HG02610 (cell line): ENCODE measurements around the gene GABBR2.

Experiments used
- ATAC-seq: cut with Tn5 transposase; IDR thresholded peaks from one replicate; pipeline ENCODE4 v1.9.1; 2021; ENCODE audit warnings: mild to moderate bottlenecking, moderate library complexity; ENCODE audit not compliant: unreplicated experiment

Gene GABBR2

DNA sequence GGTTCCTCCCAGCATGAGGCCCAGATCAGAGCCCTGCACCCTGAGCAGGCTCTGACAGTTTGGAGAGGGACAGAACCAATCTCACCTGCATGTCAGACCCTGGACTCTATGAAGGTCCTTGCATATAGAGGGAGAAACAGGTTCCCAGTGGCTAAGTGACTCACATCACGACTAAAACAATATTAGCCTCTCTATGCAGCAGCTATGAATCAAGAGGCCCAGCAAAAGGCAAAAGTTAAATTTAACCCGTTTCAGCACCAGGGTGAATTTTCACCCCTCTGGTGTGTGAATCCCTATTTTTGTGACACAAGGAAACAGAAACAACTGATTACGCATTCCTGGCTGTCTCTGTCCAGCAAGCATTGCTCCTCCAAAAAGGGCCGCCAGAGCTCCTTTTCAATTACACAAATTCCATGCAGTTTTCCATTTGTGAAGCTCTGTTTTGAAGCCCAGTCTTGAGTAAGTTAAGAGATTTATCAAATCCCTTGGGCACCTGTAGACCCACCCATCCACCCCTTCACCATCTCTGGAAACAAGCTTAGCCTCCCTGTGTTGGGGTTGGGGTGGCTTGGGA lies 136.6 kb downstream of the GABBR2 start:
- no peak for ATAC-seq

DNA sequence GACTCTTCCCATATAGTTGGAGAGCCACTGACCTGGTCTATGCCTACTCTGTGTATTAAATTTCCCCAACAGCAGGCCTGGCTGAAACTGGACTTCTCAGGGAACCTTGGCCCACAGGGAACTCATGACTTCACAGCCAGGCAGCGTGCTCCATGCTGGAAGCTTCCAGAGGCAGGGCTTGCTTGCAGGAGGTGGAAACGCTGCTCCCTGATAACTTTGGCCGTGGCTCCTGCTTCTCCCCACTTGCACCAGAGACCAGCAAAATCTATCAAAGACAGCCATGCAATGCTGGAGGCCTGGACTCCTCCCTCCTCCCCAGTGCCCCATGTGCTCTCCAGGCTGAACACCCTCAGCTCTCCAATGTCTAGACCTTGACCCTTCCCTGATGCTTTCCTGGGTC lies 137.1 kb downstream of the GABBR2 start:
- no peak for ATAC-seq

DNA sequence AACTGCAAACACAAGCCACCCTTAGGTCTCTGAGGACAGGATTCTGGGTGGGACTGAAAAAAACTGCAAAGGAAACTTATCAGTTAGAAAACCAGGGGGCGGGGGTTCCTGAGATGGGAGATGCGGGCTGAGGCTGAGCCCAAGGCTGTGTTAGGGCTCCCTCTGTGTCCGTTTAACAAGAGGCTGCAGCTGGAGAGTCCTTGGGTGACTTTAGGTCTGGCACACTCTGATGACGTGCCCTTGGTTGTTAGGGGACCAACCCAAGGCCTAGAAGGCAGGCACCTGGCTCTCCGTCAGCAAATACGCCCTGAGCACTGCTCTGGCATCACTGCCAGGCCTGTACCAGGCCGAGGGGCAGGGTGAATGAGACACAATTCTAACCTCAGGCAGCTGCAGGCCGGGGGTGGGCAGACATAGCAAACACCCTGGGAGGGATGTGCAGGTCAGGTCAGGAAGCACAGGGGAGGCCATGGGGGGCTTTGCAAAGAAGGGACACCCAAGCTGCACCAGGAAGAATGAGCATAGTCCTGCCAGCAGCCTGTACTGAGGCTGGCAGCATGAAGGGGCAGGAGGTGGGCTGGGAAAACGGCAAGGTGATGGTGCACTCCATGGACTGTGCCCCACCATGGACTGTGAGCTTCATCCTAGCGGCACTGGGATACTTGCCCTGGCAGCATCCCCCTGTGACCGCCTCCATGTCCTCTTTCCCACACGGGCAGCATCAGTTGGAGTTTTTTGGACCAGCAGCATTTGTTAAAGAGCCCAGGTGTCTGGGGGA lies 137.9 kb downstream of the GABBR2 start:
- no peak for ATAC-seq

DNA sequence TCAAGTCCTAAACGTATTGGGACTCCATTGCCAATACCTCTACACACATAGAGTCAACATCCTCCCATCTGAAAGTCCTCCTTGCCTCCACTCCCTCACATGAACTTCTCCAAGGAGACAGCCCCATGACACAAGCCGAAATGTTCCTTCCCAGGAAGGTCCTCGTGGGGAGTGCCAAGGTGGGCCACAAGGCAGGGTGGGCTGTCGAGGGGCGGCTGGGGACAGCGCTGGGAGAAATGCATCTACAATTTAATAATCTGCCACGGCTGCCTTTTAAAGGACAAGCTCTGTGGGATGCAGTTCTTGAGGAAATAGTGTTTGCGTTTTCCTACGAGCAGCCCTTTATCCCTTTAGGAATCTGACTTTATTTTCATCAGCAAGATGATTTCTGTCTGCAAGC lies 138.7 kb downstream of the GABBR2 start:
- ATAC-seq, result no peak

DNA sequence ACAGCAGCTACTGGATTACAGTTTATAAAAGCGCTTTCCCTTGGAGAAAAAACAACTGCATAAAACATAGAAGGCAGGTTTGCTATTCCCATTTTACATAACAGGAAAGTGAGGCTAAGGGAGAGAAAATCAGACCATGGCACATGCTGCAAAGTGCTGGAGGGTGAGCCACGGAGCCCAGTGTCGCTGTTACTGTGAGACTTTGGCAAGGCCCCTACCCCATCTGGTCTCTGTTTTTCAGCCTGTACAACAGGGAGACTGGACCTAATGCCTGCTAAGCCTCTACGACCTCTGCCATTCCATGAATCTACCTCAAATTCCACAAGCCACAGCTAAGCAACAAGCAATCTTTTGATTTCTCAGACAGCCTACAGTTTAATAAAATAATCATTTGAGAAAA lies 139.2 kb downstream of the GABBR2 start:
- no peak for ATAC-seq

DNA sequence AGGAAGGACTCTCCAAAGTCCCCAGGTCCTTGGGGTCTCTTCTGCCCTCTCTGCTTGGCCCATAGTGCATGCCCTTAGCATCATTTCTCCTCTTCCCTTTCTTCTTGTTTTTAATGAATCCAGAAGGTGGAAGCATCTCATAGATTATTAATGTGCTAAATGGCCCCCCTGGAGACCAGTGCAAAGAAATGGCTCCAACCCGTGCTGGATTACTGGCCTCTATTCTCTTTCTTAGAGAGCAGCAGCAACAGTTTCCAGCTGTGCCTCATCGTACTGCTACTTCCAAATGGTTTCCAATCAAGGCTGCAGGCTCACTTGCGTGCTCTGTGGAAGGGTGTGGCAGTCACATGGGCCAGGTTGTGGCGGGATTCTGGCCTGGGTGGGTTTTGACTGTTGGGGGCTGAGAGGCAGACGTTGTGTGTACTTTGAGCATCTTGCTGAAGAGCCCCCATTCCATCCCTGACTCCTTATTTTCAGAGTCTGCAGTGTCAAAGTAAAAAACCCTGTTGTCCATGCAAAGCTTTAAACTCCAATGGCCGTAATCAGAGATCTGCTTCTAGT lies 139.7 kb downstream of the GABBR2 start:
- no peak for ATAC-seq

DNA sequence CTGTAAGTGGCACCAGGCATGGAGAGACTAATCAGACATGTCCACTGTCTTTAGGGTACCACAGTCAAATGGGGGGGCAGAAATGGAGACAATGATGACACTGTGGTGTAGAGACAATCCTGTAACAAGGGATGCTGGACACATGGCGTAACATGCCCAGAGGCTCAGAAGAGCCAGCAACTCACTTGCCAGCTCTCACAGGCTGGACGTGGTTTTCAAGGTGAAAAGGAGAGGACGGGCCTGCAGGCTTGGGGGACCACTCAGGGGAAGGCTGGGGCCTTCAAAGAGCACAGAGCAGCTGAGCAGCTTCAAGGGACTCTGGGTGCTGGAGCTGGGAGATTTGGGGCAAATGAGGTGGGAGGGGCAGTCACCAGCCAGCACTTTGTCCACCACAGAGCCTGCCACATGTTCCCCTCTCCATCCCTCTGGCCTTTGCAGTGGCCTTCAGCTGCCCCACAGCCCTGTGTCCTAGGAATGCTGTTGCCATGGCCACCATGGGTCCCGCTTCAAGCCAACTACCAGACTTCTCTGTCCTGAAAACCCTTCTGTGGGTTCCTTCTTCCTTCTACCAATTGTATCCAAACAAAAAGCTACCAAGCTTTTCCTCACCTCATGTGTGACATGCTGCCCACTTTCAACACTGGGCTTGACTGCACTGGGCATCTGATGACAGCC lies 140.4 kb downstream of the GABBR2 start:
- no peak for ATAC-seq

DNA sequence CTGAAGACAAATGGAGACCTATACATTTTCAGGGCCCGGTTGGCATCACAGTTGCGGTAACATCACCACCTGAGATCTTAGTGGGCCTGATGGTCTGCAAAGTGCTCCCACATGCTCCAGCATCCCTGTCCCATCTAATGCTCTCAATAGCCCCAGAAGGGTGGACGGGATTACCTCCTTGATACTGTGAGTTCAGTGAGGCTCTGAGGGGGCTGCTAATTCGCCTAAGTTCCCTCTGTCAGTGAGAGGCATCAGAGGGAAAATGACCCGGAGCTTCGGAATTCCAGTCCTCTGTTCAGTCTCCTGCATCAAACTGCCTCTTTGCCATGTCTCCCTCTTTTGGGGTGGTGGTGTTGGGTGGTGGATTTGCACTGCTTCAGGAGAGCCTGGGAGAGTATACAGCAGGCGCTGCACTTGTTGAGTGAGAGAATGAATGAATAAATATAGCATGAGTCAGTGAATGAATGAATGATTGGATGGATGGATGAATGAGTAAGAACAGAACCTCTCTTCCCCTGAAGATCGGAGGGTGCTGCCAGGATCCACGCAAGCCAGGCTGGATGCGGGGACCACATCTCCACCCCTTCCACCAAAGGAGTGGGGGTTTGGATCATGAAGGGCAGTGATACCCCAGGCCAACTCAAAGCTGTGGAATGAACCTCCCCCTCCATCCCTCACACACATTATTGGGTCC lies 141.0 kb downstream of the GABBR2 start:
- no peak for ATAC-seq

DNA sequence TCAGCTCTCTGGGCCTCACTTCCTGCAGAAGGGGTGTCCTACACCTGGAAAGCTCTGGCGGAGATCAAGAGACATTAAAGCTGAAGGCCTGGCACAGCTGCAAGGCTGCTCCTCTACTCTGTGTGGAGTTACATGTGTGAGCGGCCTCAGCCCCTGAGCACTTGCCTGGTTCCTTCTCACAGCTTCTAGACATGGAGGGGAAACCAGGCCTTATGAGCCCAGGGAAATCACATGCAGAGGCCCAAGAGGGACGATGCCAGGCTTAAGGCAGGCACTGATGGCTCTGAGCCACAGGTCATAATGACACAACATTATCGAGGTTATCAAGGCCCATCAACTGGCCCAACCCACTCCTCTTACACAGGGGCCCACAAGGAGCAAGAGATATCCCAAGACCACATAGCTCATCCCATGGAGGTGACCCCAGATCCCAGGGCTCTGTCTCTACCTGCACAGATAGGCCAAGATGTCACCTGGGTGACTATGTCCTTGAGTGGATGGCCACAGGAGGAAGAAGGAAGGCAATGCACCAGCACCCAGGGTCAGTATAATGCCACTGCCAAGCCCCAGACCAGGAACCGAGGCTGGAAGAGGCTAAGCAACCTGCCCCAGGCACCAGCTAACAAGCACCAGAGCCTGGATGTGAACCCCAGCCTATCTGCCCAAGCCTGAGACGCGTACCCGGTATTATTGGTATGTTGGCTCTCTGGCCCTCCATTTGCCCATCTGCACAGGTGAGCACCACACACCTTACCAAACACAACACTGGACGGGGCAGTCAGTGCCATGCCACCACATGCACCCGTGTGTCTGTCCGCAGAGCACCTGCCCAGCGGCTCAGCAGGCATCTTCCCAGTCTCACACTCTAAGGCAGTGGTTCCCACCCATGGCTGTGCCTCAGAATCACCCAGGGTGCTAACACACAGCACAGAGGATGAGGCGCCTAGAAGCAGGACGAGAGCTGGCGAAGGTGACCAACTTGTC lies 143.3 kb downstream of the GABBR2 start:
- no peak for ATAC-seq

DNA sequence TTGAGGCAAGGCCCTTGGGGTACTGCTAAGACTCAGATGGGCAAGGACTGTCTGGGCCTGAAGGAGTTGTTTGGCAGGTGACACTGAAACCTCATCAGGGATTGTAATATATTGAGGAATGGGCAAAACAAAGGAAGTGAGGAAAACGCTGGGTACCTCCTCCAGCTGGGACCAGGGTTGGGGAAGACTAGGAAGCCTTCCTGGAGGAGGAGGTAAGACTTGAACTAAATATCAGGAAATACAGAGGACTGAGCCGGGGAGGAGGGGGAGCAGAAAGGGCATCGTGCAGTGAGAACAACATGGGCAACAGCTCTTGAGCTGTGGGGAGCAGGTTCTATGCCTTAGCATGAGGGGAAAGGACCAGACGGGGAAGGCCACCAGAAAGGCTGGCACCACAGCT lies 144.0 kb downstream of the GABBR2 start:
- no peak for ATAC-seq

DNA sequence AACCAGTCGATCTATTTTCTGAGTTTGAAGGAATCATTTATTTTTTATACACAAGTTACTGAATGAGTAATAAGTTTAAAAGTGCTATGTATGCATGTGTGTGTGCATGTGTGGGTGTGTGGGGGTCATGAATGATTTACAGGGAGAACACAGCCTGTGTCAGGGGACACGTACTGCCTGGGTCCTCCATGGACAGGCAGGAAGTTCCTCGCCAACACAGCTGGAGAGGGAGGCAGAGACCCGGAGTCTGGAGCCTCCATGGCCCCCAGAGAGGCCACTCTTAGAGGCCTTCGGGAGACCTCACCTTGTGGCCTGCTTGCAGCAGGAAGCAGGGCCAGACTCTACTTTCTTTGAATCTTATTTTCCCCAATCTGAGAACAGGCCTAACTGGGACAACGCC lies 144.7 kb downstream of the GABBR2 start:
- no peak for ATAC-seq

DNA sequence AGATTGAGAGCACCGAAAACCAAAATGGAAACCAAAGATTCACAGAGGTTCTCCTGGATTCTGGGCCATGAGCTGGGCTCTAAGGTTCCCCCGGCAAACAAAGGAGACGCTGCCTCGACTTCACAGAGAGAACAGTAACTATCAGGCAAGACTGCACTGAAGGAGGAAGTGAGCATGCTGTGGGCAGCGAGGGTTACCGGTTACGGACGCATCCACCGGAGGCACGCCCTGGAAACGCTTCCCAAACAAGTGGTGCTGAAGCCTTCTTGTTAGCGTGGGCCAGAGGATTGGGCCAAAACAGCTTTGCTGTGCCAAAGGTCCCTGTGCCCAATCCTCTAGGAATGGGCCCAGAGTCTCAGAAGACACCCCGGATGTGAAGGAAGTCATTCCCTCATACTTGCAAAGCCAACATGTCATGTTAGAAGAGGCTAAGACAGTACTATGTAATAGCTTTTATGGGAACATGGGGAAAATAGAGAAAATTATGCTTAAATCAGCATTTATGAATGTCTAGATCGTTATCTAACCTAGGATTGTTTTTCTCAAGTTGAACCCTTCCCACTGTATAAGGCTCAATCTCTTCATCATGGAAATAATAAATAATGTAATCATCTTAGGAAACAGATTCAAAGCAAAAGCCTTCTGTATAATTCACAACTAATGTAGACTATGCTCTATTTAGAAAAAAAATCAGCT lies 145.4 kb downstream of the GABBR2 start:
- ATAC-seq, result no peak

DNA sequence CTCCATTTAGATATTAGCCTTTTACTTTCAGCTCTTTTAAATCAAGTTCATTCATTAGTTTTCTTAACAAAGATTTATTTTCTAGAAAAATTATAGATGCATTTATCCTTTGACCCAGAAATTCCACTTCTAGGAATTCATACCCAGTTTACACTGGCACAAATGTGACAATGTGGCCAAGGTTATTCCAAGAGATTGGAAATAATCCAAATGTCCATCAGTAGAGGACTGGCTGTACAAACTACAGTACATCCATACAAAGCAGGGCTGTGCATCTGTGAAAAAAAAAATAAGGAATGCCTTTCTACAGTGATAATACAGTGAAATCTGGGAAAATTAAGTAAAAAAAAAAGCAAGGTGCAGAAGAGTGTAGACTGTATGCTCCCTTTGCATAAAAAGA lies 149.2 kb downstream of the GABBR2 start:
- no peak for ATAC-seq

DNA sequence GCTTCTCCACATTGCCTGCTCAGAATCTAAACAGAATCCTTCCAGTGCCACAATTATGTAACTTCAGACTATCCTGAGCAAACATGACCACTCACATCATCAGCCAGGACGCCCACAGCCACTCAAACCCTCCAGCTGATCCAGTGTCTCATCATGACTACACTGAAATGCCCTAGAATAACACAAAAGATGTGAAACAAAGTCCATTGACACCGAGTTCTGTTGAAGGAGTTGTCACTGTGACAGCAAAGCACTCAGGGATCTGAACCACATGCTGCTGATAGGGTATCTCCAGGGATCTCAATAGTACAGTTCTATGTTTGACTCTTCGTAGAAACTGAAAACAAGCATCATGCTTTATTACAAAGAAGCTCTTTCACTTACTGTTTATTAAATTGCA lies 150.2 kb downstream of the GABBR2 start:
- ATAC-seq, result no peak

DNA sequence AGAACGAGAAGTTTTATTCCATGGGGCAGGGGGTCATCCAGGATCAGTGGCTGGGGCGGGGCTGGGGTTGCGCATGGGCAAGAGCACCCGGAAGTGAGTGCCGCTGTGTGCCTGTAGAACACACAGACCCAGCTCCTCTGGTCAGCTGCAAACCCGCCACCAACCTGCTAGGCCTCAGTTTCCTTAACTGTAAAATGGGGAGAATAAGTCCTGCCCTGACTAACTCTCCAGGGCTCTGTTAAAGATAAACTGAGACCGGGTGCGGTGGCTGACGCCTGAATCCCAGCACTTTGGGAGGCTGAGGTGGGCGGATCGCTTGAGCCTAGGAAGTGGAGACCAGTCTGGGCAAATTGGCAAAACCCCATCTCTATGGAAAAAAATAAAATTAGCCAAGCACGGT lies 152.2 kb downstream of the GABBR2 start:
- no peak for ATAC-seq

DNA sequence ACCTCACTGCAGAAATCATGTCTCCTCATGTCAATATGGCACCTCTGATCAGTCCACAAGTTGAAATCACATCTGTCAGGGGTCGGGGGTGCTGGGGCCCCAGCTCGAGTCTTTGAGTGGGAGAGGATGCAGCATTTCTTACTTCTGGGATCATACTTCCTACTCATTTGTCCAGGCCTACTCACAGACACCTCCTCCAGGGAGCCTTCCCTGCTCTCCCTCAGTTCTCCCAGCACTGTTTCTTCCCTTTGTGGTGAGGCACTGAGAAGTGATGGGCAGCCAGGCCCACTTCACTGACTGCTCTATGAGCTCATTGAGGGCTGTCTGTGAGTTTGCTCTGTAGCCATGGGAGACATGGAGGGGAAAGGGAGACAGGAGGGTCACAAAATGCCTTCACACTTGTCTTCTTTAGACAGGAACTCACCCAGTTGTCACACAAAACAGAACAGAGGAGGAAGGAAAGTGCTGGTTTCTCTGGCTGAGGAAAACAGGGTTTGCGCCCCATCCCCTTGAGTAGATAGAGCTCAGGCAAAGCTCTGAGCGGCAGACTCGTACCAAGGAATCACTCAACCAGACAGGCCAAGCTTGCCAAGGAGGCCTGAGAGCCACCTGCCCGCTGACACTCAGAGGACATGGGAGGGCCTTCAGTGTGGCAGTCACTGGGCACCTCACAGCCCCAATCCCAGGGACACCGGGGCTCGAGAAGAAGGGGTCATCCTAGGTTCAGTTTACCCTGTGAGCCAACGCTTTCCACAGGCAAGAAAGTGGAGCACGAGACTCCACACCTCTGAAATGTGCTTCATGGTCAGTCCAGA lies 152.9 kb downstream of the GABBR2 start:
- no peak for ATAC-seq

DNA sequence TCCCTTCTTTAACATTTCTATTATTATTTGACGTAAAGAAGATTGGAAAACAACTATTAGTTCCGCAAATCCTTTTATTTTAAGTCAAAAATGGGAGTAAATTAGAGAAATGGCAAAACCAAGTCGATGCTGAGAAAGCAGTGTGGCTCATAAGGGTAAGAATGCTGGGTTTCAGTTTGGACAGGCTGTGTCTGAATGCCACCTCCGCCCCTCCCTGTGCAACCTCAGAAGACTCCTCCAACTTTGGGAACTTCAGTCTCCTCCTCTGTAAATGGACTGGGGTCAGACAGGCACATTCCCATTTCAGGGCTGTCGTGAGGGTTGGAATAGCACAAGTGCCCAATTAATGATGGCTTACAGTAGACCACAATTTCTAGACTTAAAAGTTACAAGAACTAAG lies 154.0 kb downstream of the GABBR2 start:
- ATAC-seq, result no peak

DNA sequence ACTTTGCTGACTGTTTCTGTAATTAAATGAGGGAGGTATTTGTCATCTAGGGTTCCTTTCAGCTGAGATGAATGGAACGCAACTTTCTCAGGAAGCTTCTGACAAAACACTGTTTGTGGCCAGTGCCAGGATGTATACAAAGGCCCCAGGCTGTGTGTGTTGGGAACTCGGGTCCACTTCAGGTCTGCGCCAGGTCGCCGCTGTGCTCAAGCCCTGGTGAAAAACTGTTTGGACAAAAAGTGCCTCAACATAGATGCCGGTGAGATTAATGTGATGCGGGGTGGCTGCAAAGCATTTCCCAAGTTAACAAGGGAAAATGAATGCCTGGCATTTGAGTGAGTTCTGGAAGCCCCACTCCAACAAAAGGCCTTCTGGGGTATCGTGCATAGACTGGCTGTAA lies 156.4 kb downstream of the GABBR2 start:
- ATAC-seq, result no peak
